ENCODE results near the gene OSBPL8. TPM values are rescaled to one million over a fixed set of nuclear protein-coding genes. Genes with fewer than 3 reads are reported as not detected.

Gene OSBPL8
- total RNA-seq, 2 experiments from 2014 or later: 69.8 to 73.7 TPM

- intact Hi-C loops (cut with micrococcal nuclease): loop anchor here (1.0 to 10.0 kb wide), 10 partner anchors 11 to 968 kb away; partner anchors contain the start of genes NAP1L1 and OSBPL8
- peaks cover 20% of the 10 kb centered on the region for H3K4me1 Mint-ChIP-seq (ENCODE audit: low read depth)
- no peak overlapping the region for H3K4me3 Mint-ChIP-seq
Measured at GRCh38 chr12:76455582-76456345, 103.8 kb downstream of the OSBPL8 start.

GRCh38 chr12:76451528-76451927 is 108.0 kb downstream of the OSBPL8 start:
- Mint-ChIP-seq H3K4me3 (no peak overlapping the region), H3K27me3 (no peaks in the 10 kb centered on the region), H3K27ac (no peak overlapping the region), H3K4me1 (ENCODE audit: low read depth) (peaks cover 27% of the 10 kb centered on the region), H3K36me3 (peaks cover 13% of the 10 kb centered on the region), H3K9me3 (no peaks in the 10 kb centered on the region)
- no peak for DNase-seq
- intact Hi-C loops (cut with micrococcal nuclease): loop anchor here (10.0 kb wide), 1 partner anchor 187 kb away; no protein-coding TSS in a partner anchor
- ChIA-PET CTCF (no interaction called here), POLR2A (no interaction called here)

More at GRCh38 chr12:76455582-76456345, 103.8 kb downstream of the OSBPL8 start:
- POLR2A ChIA-PET: interaction anchor here (0.6 to 2.0 kb wide), 3 partner anchors 24 to 107 kb away, joined by 3 to 6 read pairs (median 3); no protein-coding TSS in a partner anchor
- H3K36me3 Mint-ChIP-seq: peaks cover 2% of the 10 kb centered on the region
- no peaks in the 10 kb centered on the region for H3K27me3 Mint-ChIP-seq
- DNase-seq: peak; percentile 24
- no peak overlapping the region for H3K27ac Mint-ChIP-seq
- CTCF ChIA-PET: interaction anchor here (0.6 to 2.2 kb wide), 22 partner anchors 11 to 1487 kb away, joined by 3 to 10 read pairs (median 4); partner anchors contain the start of gene BBS10
- H3K9me3 Mint-ChIP-seq: no peaks in the 10 kb centered on the region

- ChIA-PET CTCF (no interaction called here), POLR2A (no interaction called here)
- no peak overlapping the region for H3K4me3 Mint-ChIP-seq
- H3K36me3 Mint-ChIP-seq: peaks cover 13% of the 10 kb centered on the region
- no peak for DNase-seq
- no peaks in the 10 kb centered on the region for H3K27me3 Mint-ChIP-seq
- intact Hi-C loops (cut with micrococcal nuclease): loop anchor here (10.0 kb wide), 1 partner anchor 186 kb away; no protein-coding TSS in a partner anchor
- H3K27ac Mint-ChIP-seq: no peak overlapping the region
- H3K9me3 Mint-ChIP-seq: no peaks in the 10 kb centered on the region
- H3K4me1 Mint-ChIP-seq (ENCODE audit: low read depth): peaks cover 27% of the 10 kb centered on the region
Measured at GRCh38 chr12:76450690-76451089, 108.9 kb downstream of the OSBPL8 start.

- peaks cover 15% of the 10 kb centered on the region for H3K36me3 Mint-ChIP-seq
- no peak overlapping the region for H3K27ac Mint-ChIP-seq
- peaks cover 30% of the 10 kb centered on the region for H3K4me1 Mint-ChIP-seq (ENCODE audit: low read depth)
- H3K9me3 Mint-ChIP-seq: no peaks in the 10 kb centered on the region
- intact Hi-C loops (cut with micrococcal nuclease): loop anchor here (10.0 kb wide), 1 partner anchor 185 kb away; no protein-coding TSS in a partner anchor
- H3K4me3 Mint-ChIP-seq: no peak overlapping the region
- no peak for DNase-seq
- CTCF ChIA-PET: no interaction called here
- POLR2A ChIA-PET: interaction anchor here (0.7 kb wide), 1 partner anchor 41 kb away, joined by 3 read pairs; no protein-coding TSS in a partner anchor
- H3K27me3 Mint-ChIP-seq: no peaks in the 10 kb centered on the region
Measured at GRCh38 chr12:76449993-76450392, 109.6 kb downstream of the OSBPL8 start.

- no peak overlapping the region for H3K27ac Mint-ChIP-seq
- H3K4me1 Mint-ChIP-seq (ENCODE audit: low read depth): peaks cover 32% of the 10 kb centered on the region
- intact Hi-C loops (cut with micrococcal nuclease): no loop called here
- no peak overlapping the region for H3K4me3 Mint-ChIP-seq
- H3K27me3 Mint-ChIP-seq: no peaks in the 10 kb centered on the region
- DNase-seq: no peak
- H3K9me3 Mint-ChIP-seq: no peaks in the 10 kb centered on the region
- ChIA-PET CTCF (no interaction called here), POLR2A (interaction anchor here (0.7 kb wide), 1 partner anchor 40 kb away, joined by 3 read pairs; no protein-coding TSS in a partner anchor)
- peaks cover 15% of the 10 kb centered on the region for H3K36me3 Mint-ChIP-seq
Measured at GRCh38 chr12:76449583-76449982, 110.0 kb downstream of the OSBPL8 start.

GRCh38 chr12:76449016-76449415 is 110.6 kb downstream of the OSBPL8 start:
- DNase-seq: no peak
- intact Hi-C loops (cut with micrococcal nuclease): no loop called here
- no peaks in the 10 kb centered on the region for H3K9me3 Mint-ChIP-seq
- H3K4me3 Mint-ChIP-seq: no peak overlapping the region
- H3K36me3 Mint-ChIP-seq: peaks cover 15% of the 10 kb centered on the region
- H3K4me1 Mint-ChIP-seq (ENCODE audit: low read depth): peaks cover 36% of the 10 kb centered on the region
- ChIA-PET CTCF (no interaction called here), POLR2A (no interaction called here)
- H3K27ac Mint-ChIP-seq: no peak overlapping the region
- H3K27me3 Mint-ChIP-seq: no peaks in the 10 kb centered on the region

GRCh38 chr12:76446090-76446489 is 113.5 kb downstream of the OSBPL8 start:
- POLR2A ChIA-PET: no interaction called here
- no peak for DNase-seq
- Mint-ChIP-seq H3K4me3 (no peak overlapping the region), H3K36me3 (peaks cover 15% of the 10 kb centered on the region), H3K4me1 (ENCODE audit: low read depth) (peaks cover 42% of the 10 kb centered on the region), H3K9me3 (no peaks in the 10 kb centered on the region), H3K27ac (no peak overlapping the region), H3K27me3 (no peaks in the 10 kb centered on the region)
- CTCF ChIA-PET: interaction anchor here (0.7 kb wide), 1 partner anchor 805 kb away, joined by 3 read pairs; no protein-coding TSS in a partner anchor
- intact Hi-C loops (cut with micrococcal nuclease): no loop called here

GRCh38 chr12:76445462-76445861 is 114.1 kb downstream of the OSBPL8 start:
- Mint-ChIP-seq H3K4me1 (ENCODE audit: low read depth) (peaks cover 43% of the 10 kb centered on the region), H3K4me3 (no peak overlapping the region), H3K27me3 (no peaks in the 10 kb centered on the region), H3K36me3 (peaks cover 16% of the 10 kb centered on the region), H3K27ac (no peak overlapping the region), H3K9me3 (no peaks in the 10 kb centered on the region)
- CTCF ChIA-PET: interaction anchor here (0.7 kb wide), 1 partner anchor 804 kb away, joined by 3 read pairs; no protein-coding TSS in a partner anchor
- intact Hi-C loops (cut with micrococcal nuclease): loop anchor here (2.0 kb wide), 1 partner anchor 17 kb away; no protein-coding TSS in a partner anchor
- POLR2A ChIA-PET: no interaction called here
- DNase-seq: no peak

GRCh38 chr12:76444408-76444984 is 115.1 kb downstream of the OSBPL8 start:
- H3K9me3 Mint-ChIP-seq: no peaks in the 10 kb centered on the region
- POLR2A ChIA-PET: no interaction called here
- peaks cover 37% of the 10 kb centered on the region for H3K4me1 Mint-ChIP-seq (ENCODE audit: low read depth)
- intact Hi-C loops (cut with micrococcal nuclease): loop anchor here (1.0 to 5.0 kb wide), 3 partner anchors 11 to 97 kb away; partner anchors contain the start of gene BBS10
- no peak overlapping the region for H3K4me3 Mint-ChIP-seq
- CTCF ChIA-PET: interaction anchor here (1.0 kb wide), 1 partner anchor 12 kb away, joined by 6 read pairs; no protein-coding TSS in a partner anchor
- H3K36me3 Mint-ChIP-seq: peaks cover 10% of the 10 kb centered on the region
- H3K27ac Mint-ChIP-seq: no peak overlapping the region
- no peaks in the 10 kb centered on the region for H3K27me3 Mint-ChIP-seq
- DNase-seq: no peak

GRCh38 chr12:76441016-76441415 is 118.6 kb downstream of the OSBPL8 start:
- POLR2A ChIA-PET: interaction anchor here (1.2 kb wide), 1 partner anchor 19 kb away, joined by 3 read pairs; no protein-coding TSS in a partner anchor
- CTCF ChIA-PET: interaction anchor here (1.8 kb wide), 1 partner anchor 15 kb away, joined by 6 read pairs; no protein-coding TSS in a partner anchor
- intact Hi-C loops (cut with micrococcal nuclease): loop anchor here (5.0 kb wide), 1 partner anchor 94 kb away; the partner anchor contains the start of gene BBS10
- no peak for DNase-seq
- Mint-ChIP-seq H3K4me1 (ENCODE audit: low read depth) (peaks cover 27% of the 10 kb centered on the region), H3K36me3 (peaks cover 24% of the 10 kb centered on the region), H3K27me3 (no peaks in the 10 kb centered on the region), H3K27ac (no peak overlapping the region), H3K9me3 (no peaks in the 10 kb centered on the region), H3K4me3 (no peak overlapping the region)

- ChIA-PET POLR2A (no interaction called here), CTCF (no interaction called here)
- H3K4me3 Mint-ChIP-seq: no peak overlapping the region
- peaks cover 34% of the 10 kb centered on the region for H3K9me3 Mint-ChIP-seq
- H3K36me3 Mint-ChIP-seq: peaks cover 49% of the 10 kb centered on the region
- no peak overlapping the region for H3K27ac Mint-ChIP-seq
- H3K27me3 Mint-ChIP-seq: no peaks in the 10 kb centered on the region
- DNase-seq: no peak
- H3K4me1 Mint-ChIP-seq (ENCODE audit: low read depth): peaks cover 20% of the 10 kb centered on the region
- intact Hi-C loops (cut with micrococcal nuclease): no loop called here
Measured at GRCh38 chr12:76432733-76433132, 126.8 kb downstream of the OSBPL8 start.

- intact Hi-C loops (cut with micrococcal nuclease): no loop called here
- CTCF ChIA-PET: no interaction called here
- H3K27me3 Mint-ChIP-seq: no peaks in the 10 kb centered on the region
- POLR2A ChIA-PET: no interaction called here
- H3K9me3 Mint-ChIP-seq: peaks cover 44% of the 10 kb centered on the region
- H3K4me1 Mint-ChIP-seq (ENCODE audit: low read depth): peaks cover 24% of the 10 kb centered on the region
- no peak overlapping the region for H3K4me3 Mint-ChIP-seq
- DNase-seq: no peak
- no peak overlapping the region for H3K27ac Mint-ChIP-seq
- peaks cover 50% of the 10 kb centered on the region for H3K36me3 Mint-ChIP-seq
Measured at GRCh38 chr12:76428117-76428516, 131.5 kb downstream of the OSBPL8 start.

Data from activated CD4-positive, alpha-beta memory T cell treated with anti-CD3 and anti-CD28 coated beads for 36 hours (primary cell).